ENCODE results near the gene ZMAT5. TPM values are rescaled to one million over a fixed set of nuclear protein-coding genes. Genes with fewer than 3 reads are reported as not detected.
A peak's percentile ranks its signal among the peaks of the same experiment; 100 is the strongest.

Gene ZMAT5
- total RNA-seq, 1 experiment from 2014 or later: 21.0 TPM

DNA sequence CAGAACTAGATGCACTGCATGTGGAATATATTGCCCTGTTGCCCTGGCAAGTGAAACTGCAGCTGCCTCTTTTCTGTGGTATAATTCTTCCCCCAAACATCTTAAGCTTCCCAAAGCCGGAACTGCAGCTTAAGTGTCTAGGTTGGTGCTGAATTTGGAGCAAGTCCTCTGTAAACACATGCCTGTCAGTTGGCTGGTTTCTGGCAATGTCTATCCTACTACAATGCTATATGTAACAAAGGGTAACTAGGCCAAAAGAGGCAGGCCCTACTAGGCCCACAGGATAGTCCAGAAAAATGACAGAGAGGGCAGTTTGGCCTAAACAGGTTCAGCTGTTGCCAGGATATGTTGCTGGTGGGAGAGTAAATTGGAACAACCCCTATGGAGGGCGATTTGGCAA lies 43.4 kb upstream of the ZMAT5 start:
- H3K4me1 Mint-ChIP-seq (ENCODE audit: low read depth, unreplicated experiment): peaks cover 31% of the 10 kb centered on the region
- peaks cover 68% of the 10 kb centered on the region for H3K36me3 Mint-ChIP-seq (ENCODE audit: insufficient read depth, unreplicated experiment)
- H3K9me3 Mint-ChIP-seq (ENCODE audit: low read depth, unreplicated experiment): no peaks in the 10 kb centered on the region
- H3K4me3 Mint-ChIP-seq (ENCODE audit: low read depth, unreplicated experiment): no peak overlapping the region
- TF ChIP-seq, protein P1, sequence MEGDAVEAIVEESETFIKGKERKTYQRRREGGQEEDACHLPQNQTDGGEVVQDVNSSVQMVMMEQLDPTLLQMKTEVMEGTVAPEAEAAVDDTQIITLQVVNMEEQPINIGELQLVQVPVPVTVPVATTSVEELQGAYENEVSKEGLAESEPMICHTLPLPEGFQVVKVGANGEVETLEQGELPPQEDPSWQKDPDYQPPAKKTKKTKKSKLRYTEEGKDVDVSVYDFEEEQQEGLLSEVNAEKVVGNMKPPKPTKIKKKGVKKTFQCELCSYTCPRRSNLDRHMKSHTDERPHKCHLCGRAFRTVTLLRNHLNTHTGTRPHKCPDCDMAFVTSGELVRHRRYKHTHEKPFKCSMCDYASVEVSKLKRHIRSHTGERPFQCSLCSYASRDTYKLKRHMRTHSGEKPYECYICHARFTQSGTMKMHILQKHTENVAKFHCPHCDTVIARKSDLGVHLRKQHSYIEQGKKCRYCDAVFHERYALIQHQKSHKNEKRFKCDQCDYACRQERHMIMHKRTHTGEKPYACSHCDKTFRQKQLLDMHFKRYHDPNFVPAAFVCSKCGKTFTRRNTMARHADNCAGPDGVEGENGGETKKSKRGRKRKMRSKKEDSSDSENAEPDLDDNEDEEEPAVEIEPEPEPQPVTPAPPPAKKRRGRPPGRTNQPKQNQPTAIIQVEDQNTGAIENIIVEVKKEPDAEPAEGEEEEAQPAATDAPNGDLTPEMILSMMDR (IDR thresholded peaks at IDR 0.05; ENCODE audit: unreplicated experiment): no peak
- no TSS peak for BruUV-seq (replicated peaks)
- no peak for DNase-seq
- intact Hi-C loops (cut with micrococcal nuclease; ENCODE audit: unreplicated experiment): no loop called here
- no peaks in the 10 kb centered on the region for H3K27me3 Mint-ChIP-seq (ENCODE audit: unreplicated experiment)
- H3K27ac Mint-ChIP-seq (ENCODE audit: unreplicated experiment): no peak overlapping the region
- CTCF ChIA-PET: interaction anchor here (1.0 kb wide), 1 partner anchor 11 kb away, joined by 4 read pairs; no protein-coding TSS in a partner anchor

DNA sequence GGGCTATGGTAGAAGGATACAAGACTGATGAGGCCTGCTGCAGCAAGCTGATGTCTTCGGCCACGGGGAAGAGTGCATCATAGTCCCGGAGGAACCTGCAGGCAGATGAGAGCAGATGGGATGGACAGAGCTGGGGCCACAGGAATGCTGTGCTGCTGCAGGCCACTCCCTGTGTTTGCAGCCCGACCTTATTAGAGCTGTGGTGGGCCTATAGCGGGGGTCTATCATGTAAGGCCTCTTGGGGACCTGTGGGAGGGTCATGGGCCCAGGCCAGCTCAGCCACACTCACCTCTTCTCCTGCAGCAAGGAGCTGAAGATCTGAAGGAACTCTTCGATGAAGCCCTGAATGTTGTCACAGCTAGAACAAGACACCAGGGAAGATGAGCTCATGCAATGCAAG lies 39.4 kb upstream of the ZMAT5 start:
- CTCF ChIA-PET: no interaction called here
- Mint-ChIP-seq H3K9me3 (ENCODE audit: low read depth, unreplicated experiment) (no peaks in the 10 kb centered on the region), H3K36me3 (ENCODE audit: insufficient read depth, unreplicated experiment) (peaks cover 47% of the 10 kb centered on the region), H3K27me3 (ENCODE audit: unreplicated experiment) (no peaks in the 10 kb centered on the region), H3K27ac (ENCODE audit: unreplicated experiment) (no peak overlapping the region), H3K4me3 (ENCODE audit: low read depth, unreplicated experiment) (no peak overlapping the region), H3K4me1 (ENCODE audit: low read depth, unreplicated experiment) (peaks cover 8% of the 10 kb centered on the region)
- TF ChIP-seq, protein P1 (IDR thresholded peaks at IDR 0.05; ENCODE audit: unreplicated experiment): no peak
- no TSS peak for BruUV-seq (replicated peaks)
- no peak for DNase-seq
- intact Hi-C loops (cut with micrococcal nuclease; ENCODE audit: unreplicated experiment): no loop called here

DNA sequence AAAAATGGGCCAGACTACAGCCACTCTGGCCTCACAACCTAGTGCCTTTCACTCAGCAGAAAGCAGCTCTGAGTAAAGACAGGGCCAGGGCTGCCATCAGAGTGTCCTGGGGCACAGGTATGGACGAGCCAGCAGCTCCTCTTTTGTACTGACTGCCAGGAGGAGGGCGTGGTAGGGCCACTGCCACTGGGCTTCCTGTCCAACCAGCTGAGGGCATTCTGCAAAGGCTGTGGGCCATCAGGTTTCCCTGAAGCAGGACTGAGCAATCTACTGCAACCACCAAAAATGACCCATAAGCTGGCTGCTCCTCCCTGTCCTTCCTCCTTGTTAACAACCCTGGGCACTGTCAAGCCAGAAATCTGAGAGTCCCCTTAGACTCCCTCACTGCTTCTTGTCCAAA lies 38.2 kb upstream of the ZMAT5 start:
- H3K9me3 Mint-ChIP-seq (ENCODE audit: low read depth, unreplicated experiment): no peaks in the 10 kb centered on the region
- intact Hi-C loops (cut with micrococcal nuclease; ENCODE audit: unreplicated experiment): no loop called here
- peak overlapping the region; percentile 1 for H3K27ac Mint-ChIP-seq (ENCODE audit: unreplicated experiment)
- CTCF ChIA-PET: no interaction called here
- no peak for DNase-seq
- TF ChIP-seq, protein P1 (IDR thresholded peaks at IDR 0.05; ENCODE audit: unreplicated experiment): no peak
- no peak overlapping the region for H3K4me3 Mint-ChIP-seq (ENCODE audit: low read depth, unreplicated experiment)
- peaks cover 45% of the 10 kb centered on the region for H3K36me3 Mint-ChIP-seq (ENCODE audit: insufficient read depth, unreplicated experiment)
- BruUV-seq (replicated peaks): no TSS peak
- H3K27me3 Mint-ChIP-seq (ENCODE audit: unreplicated experiment): no peaks in the 10 kb centered on the region
- H3K4me1 Mint-ChIP-seq (ENCODE audit: low read depth, unreplicated experiment): peaks cover 16% of the 10 kb centered on the region

DNA sequence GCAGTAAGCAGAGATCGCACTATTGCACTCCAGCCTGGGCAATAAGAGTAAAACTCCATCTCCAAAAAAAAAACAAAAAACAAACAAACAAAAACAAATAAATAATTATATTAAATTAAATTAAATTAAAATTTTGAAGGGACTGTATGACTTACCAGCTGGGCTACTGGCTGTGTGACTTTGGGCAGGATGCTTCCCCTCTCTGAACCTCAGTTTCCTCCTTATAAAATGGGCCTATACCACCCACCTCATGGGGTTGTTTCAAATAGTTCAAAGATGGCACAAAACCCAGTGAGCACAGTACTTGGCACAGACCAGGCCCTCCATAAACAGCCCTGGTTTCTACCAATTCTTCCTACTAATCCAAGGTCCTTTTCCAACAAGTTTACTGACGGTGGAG lies 36.4 kb upstream of the ZMAT5 start:
- intact Hi-C loops (cut with micrococcal nuclease; ENCODE audit: unreplicated experiment): no loop called here
- H3K27me3 Mint-ChIP-seq (ENCODE audit: unreplicated experiment): no peaks in the 10 kb centered on the region
- peaks cover 51% of the 10 kb centered on the region for H3K36me3 Mint-ChIP-seq (ENCODE audit: insufficient read depth, unreplicated experiment)
- H3K27ac Mint-ChIP-seq (ENCODE audit: unreplicated experiment): no peak overlapping the region
- TF ChIP-seq, protein P1 (IDR thresholded peaks at IDR 0.05; ENCODE audit: unreplicated experiment): no peak
- CTCF ChIA-PET: no interaction called here
- H3K4me3 Mint-ChIP-seq (ENCODE audit: low read depth, unreplicated experiment): no peak overlapping the region
- DNase-seq: no peak
- H3K9me3 Mint-ChIP-seq (ENCODE audit: low read depth, unreplicated experiment): no peaks in the 10 kb centered on the region
- BruUV-seq (replicated peaks): no TSS peak
- peaks cover 27% of the 10 kb centered on the region for H3K4me1 Mint-ChIP-seq (ENCODE audit: low read depth, unreplicated experiment)

Measured in Calu3 (cell line).